GM21360 (cell line): ENCODE results near the gene ADK.
"Not testable (repeated sequence)": the region's sequence is repeated elsewhere in the genome, so short reads cannot be mapped to it uniquely, and the experiment has no call there.

Source experiments
- ATAC-seq: cut with Tn5 transposase; IDR thresholded peaks from one replicate; pipeline ENCODE4 v1.9.1; 2021; ENCODE audit warnings: mild to moderate bottlenecking, moderate library complexity; ENCODE audit not compliant: unreplicated experiment

The ADK gene

DNA sequence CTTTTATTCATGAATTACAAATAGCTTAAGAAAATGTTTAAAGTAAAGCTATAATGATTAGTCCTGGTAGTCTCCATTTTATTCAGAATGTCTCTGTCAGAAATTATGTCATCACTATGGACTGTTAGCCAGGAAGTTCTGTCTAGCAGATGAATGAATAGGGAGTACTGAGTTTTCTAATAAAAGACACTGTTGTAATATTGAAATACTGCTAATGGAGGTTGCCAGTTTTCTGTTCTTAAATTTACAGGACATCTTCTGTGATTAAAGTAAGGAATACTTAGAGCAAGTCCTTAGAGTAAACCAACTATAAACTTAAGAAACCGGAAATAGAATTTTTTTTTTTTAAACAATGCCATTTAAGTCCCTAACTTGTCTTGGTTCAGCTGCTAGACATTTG is 309.8 kb downstream of the ADK start:
- ATAC-seq, result no peak

DNA sequence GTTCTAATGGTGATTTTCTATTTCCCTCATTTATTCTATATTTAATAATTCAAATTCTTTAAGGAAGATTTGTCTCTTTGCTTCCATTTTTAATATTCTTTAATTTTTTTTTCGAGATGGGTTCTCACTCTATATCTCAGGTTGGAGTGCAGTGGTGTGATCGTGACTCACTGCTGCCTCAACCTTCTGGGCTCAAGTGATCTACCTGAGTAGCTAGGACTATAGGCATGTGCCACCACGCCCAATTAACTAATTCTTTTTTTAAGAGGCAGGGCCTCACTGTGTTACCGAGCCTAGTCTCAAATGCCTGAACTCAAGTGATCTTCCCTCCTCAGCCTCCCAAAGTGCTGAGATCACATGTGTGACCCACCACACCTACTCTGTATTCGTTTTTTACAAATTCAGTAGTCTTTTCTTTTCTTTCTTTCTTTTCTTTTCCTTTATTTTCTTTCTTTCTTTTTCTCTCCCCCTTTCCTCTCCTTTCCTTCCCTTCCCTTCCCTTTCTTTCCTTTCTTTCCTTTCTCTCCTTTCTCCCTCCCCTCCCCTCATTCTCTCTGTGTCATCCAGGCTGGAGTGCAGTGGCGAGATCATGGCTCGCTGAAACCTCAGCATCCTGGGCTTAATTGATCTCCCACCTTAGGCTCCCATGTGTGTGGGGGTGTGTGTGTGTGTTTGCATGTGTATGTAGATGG is 323.1 kb downstream of the ADK start:
- no peak for ATAC-seq

DNA sequence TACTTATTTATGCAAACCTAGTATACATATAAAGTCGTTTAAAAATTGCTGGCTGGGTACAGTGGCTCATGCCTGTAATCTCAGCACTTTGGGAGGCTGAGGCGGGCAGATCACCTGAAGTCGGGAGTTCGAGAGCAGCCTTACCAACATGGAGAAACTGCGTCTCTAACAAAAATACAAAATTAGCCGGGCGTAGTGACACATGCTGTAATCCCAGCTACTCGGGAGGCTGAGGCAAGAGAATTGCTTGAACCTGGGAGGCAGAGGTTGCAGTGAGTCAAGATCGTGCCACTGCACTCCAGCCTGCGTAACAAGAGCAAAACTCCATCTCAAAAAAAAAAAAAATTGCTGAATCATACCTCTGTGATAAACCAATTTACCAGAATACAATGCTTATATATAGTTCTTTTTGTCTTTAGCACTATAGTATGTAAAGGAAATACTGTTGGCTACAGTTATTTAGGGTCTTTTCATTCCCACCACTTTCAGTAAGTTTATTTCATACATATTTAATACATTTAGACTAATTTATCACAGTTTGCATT is 325.2 kb downstream of the ADK start:
- not testable (repeated sequence) for ATAC-seq

DNA sequence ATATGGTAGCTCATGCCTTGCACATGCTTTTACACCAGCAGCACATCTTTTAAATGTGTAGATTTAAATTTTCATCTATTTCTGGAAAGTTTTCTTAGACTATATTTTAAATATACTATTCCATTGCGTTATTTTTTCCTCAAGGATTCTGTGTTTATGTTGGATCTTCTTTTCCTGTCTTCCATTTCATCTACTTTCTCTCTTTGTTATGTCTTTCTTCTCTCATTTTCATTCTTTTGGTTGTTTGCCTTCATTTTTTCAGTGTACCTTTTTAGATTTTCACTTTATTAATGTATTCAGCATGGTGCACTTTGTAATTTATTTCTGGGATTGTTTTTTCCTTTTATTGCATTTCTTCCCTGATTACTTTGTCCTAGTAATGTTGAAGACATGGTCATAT is 329.8 kb downstream of the ADK start:
- no peak for ATAC-seq

DNA sequence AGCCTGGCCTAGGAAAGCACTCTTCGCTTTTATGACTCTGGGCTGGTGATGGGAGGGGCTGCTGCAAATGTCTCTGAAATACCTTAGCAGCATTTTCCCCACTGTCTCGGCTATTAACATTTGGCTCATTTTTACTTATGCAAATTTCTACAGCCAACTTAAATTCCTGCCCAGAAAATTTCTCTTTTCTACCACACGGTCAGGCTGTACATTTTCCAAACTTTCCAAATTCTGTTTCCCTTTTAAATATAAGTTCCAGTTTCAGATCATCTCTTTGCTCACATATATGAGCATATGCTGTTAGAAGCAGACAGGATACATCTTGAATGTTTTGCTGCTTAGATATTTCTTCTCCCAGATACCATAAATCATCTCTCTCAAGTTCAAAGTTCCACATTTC is 332.3 kb downstream of the ADK start:
- ATAC-seq, result no peak

DNA sequence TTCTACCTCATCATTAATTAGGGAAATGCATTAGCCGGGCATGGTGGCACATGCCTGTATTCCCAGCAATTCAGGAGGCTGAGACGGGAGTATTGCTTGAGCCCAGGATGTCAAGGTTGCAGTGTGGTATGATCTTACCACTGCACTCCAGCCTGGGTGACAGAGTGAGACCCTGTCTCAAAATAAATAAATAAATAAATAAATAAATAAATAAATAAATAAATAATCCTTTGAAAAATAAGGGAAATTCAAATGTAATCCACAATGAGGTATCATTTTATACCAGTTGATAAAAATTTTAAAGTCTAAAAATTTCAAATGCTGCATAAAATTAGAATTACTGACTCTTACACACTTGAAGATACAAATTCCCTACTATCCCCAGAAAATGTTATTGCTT is 334.3 kb downstream of the ADK start:
- no peak for ATAC-seq

DNA sequence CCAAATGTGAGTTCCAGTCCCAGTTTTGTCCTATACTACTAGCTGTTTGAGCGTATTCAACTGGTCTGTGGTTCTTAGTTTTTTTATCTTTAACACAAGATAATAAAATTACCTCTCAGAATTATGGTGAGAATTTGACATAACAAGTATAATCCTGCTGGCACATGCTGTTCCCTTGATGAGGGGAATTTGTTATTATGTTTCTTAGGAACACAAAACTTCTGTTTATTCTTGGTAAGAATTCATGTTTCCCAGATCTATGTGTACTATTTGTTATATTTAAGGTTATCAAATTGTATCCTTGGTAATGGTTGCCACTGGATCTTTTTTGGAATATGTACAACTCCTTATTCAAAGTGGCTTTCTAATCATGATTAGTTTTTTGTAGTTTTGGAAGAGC is 335.6 kb downstream of the ADK start:
- ATAC-seq, result no peak

DNA sequence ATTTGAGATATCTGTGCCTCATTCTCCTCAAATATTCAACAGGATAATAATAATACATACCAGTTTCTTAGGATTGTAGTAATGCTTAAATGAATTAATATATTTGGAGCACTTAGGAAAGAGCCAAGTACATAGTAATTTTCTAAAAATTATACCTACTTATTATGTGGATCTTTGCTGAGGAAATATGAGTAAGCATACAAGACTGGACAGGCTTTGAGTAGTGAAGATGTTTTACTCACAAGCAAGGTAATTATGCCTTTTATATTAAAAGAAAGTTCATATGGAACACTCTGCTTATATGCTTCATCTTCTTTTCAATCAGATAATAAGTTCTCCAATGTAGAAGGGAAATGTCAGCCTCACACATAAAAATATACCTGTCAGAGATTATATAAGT is 337.9 kb downstream of the ADK start:
- no peak for ATAC-seq

DNA sequence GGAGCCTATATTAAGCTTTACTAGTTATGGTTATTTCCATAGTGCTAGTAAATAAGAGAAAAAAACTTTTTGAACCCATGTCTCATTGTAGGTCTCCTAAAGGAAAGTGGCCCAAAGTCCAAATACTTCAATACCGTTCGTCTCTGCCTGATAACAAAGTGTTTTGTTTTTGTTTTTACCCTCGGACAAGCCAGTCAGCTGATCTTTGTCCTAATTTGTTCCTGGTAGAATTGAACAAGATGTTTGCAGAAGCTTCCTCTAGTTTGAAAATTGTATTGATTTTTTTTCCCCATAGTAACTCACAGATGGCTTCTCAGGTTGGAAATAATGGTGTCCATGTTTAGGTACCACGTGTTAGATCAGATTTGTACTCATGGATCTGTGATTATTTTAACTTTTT is 339.5 kb downstream of the ADK start:
- no peak for ATAC-seq

DNA sequence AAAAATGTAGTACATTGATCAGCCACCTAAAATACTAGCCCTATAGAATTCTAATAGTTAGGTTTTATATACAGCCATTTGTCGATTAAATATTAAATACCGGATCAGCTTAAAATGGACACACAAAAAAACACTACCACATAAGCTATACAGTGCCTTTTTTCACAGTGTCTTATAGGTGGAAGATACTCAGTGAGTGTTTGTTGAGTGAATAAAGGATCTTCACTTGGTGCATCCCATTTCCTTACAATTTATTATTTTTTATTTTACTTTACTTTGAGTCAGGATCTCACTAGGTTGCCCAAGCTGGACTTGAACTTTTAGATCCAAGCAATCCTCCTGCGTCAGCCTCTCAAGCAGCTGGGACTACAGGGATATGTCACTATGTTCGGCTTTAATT is 340.0 kb downstream of the ADK start:
- no peak for ATAC-seq

DNA sequence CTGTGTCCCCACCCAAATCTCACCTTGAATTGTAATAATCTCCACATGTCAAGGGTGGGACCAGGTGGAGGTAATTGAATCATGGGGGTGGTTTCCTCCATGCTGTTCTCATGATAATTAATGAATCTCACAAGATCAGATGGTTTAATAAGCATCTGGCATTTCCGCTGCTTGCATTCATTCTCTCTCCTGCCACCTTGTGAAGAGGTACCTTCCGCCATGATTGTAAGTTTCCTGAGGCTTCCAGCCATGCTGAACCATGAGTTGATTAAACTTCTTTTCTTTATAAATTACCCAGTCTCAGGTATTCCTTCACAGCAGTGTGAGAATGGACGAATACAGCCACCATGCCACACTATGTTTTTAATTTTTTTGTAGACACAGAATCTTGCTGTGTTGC is 345.3 kb downstream of the ADK start:
- not testable (repeated sequence) for ATAC-seq

DNA sequence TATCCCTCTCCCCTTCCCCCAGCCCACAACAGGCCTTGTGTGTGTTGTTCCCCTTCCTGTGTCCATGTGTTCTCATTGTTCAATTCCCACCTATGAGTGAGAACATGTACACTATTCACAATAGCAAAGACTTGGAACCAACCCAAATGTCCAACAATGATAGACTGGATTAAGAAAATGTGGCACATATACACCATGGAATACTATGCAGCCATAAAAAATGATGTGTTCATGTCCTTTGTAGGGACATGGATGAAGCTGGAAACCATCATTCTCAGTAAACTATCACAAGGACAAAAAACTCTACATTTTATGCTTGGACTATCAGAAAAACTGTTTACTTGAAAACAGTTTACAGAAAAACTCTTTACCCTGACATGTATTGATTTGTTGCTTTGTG is 347.6 kb downstream of the ADK start:
- not testable (repeated sequence) for ATAC-seq

DNA sequence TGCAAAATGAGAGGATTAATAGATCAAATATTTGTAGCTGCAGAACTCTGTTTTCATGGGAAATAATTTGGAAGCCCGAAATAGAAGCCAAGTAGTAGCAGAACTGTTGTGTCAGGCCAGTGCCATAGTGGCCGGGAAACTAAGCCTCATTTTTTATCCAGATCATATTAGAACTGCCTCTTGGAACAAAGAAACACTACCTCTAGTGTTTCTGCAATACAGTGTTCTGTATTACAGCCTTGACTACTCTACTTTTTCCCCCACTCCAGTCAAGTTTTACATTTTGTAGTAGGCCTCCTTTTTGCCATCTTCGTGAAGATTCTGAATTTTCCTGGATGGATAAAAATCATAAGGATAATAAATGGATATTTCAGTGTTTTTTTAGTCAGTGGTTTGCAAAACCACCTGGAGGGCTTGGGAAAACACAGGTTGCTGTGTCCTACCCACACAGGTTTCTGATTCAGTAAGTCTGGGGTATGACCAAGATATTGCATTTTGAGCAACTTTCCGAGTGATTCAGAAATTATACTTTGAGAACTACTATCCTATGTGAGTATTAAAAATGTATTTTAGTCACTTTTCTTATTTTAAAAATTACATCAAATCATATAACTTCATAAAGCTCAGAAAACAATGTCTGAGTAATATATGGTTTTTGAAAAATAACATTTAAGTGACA is 349.1 kb downstream of the ADK start:
- no peak for ATAC-seq

DNA sequence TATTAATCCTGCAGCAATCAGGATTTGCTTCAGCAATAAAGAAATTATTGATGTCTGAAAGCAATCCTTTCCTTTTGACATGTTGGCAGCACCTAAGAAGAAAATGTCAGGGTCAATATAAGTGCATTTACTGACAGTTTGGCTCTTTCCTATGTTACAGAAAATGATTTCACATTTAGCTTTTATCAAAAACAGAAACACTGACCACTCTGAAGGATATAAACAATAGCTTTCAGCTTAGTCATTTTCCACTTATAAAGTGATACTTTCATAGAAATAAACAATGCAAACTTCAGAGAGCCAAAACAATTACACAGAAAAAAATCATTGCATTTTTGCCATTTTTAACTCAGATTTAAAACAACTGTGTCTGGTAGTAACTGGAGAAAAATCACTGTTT is 349.8 kb downstream of the ADK start:
- no peak for ATAC-seq

DNA sequence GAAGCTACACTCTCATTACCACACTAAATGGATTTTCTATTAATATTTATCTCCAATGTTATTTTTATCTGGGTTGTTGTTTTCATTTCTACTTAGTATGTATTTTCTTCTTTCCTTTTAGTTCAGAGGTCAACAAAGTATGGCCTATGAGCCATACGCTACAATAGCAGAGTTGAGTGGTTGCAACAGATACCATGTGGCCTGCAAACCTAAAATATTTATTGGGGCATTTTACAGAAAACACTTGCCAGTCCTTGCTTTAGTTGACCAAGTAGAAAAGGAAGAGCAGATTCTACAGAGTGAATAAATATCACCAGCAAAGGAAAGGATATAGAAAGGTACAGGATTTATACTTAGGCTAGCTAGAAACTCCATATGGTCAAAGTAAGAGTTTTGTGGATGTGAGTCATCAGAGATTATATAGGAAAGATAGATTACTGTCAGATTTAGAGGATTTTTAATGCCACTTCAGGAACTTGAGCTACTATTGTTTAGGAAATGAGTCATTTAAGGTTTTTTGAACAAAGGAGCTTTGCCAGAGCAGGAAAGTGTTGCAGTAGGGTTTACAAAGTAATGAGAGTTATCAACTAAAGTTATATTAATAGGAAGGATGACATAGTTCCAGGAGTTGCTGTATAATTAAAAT is 352.1 kb downstream of the ADK start:
- ATAC-seq, result no peak

DNA sequence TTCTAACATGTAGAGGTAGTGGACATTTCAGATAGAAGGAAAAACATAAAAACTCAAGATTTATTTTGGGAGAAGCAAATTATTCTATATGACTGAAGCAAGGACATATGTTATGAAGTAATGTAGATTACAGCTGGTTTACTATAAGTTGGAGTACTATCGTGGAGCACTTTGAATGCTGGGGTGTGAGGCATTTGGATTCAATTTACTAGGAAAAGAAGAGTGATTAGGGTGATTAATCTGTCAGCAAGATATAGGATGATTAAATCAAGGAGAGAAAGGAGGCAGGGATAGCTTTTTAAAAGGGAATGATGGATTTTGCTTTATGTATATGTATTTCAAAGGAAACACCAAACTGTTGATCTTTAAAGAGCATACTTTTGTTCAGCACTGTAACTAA is 356.9 kb downstream of the ADK start:
- ATAC-seq, result no peak

DNA sequence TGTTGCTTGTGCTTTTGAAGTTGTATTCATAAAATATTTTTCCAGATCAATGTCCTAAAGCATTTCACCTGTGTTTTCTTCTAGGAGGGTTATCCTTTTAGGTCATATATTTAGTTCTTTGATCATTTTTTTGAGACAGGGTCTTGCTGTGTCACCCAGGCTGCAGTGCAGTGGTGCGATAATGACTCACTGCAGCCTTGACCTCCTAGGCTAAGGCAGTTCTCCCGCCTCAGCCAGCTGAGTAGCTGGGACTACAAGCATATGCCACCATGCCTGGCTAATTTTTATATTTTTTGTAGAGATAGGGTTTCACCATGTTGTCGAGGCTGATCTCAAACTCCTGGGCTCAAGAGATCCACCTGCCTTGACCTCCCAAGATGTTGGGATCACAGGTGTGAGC is 359.6 kb downstream of the ADK start:
- no peak for ATAC-seq

DNA sequence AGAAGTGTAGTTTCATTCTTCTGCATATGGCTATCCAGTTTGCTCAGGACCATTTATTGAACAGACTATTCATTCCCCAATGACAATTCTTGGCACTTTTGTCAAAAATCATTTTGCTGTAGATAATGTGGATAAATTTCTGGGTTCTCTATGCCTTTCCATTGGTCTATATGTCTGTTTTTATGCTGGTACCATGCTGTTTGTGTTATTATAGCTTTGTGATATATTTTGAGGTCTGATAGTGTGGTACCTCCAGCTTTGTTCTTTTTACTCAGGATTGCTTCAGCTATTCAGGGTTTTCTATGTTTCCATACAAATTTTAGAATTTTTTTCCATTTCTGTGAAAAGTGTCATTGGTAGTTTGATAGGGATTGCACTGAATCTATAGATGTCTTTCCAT is 360.0 kb downstream of the ADK start:
- ATAC-seq, result no peak

DNA sequence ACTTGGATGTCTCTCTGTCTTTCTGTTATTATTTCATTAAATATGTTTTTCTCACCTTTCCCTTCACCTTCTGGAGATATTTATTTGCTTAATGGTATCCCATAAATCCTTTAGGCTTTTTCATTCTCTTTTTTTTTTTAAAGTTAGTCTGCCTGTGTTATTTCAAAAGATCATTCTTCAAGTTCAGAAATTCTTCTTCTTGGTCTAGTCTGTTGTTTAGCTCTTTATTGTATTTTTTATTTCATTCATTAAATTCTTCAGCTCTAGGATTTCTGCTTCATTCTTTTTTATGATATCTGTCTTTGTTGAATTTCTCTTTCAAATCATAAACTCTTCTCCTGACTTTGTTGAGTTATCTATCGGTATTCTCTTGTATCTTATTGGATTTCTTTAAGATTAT is 363.3 kb downstream of the ADK start:
- ATAC-seq, result no peak

DNA sequence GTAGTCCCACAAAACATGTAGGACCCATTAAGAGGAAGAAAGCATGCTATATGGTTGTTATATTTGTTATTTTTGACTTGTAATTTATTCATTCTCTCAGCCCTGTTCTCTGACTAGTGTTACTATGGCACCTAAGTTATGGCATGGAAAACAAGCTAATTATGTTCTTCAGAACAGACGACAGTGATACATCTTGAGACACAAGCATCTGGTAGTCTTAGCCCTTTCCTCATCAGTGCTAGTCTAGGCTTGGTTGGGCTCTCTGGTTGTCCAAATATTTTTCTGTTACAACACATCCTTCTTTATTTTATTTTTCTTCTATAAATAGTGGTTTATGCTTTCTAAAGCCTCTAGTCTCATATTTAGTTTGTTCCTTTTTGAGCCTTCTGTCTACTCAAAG is 367.0 kb downstream of the ADK start:
- no peak for ATAC-seq

DNA sequence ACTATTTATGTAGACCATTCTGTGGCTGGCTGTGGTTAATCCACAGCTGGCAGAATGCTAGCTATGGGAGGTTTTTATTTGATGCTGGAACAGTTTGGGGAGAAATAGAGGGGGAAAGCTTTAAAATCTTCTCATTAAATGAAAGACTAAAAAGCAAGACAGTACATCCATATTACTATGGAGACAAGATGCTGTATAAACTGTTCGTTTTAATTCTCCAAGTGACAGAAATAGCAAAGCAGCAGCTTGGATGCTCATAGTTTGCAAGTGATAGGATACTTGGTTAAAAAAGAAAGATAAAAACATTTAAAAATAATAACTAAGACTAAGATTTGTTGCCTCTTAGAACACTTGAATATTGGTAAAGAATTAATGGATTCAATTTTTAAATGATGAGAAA is 370.5 kb downstream of the ADK start:
- ATAC-seq, result no peak

DNA sequence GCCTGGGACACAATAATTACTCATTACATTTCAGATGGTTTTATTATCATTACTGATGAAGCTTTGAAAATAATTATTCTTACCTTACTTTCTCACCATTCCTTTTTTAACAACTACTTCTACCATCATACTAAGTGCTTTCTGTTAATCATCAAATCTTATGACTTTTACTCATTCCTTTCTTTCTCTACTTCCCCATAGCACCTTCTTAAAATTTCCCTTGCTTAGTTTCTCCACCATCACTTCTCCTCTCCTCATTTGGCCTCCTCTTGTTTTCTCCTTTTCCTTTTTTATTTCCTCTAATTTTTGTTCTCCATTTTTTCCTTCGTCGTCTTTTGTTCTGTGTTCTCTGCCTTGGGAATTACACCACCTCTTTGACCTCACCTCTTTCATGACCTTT is 372.2 kb downstream of the ADK start:
- ATAC-seq, result no peak
